Measurements from ENCODE around the gene CLRN3. TPM values are rescaled to one million over a fixed set of nuclear protein-coding genes. Genes with fewer than 3 reads are reported as not detected.
A peak's percentile ranks its signal among the peaks of the same experiment; 100 is the strongest.

The CLRN3 gene
- total and polyA plus RNA-seq, 2 experiments from 2014 or later: not detected

- Histone ChIP-seq H3K27me3 (ENCODE audit: insufficient read depth) (no peaks in the 10 kb centered on the region), H4K20me1 (replicated peaks; ENCODE audit: insufficient read depth) (no peaks in the 10 kb centered on the region), H3F3A (replicated peaks; ENCODE audit: low read depth) (no peaks in the 10 kb centered on the region), H3K4me2 (no peak overlapping the region), H3K27ac (ENCODE audit: low read depth) (no peak overlapping the region), H3K4me1 (ENCODE audit: insufficient read depth) (no peaks in the 10 kb centered on the region), H2AFZ (0 out of 2 replicates have a peak overlapping the region, but pooled peaks have one; percentile 50), H3K9me2 (ENCODE audit: insufficient read depth) (no peaks in the 10 kb centered on the region), H3K4me3 (no peak overlapping the region), H3K36me3 (ENCODE audit: insufficient read depth) (no peaks in the 10 kb centered on the region), H3K79me2 (replicated peaks; ENCODE audit: insufficient read depth) (no peaks in the 10 kb centered on the region)
- Mint-ChIP-seq H3K27me3 (ENCODE audit: insufficient read depth, low read depth, poor library complexity) (peaks cover 9% of the 10 kb centered on the region), H3K9me3 (no peaks in the 10 kb centered on the region), H3K36me3 (ENCODE audit: low read depth) (no peaks in the 10 kb centered on the region), H3K27ac (no peak overlapping the region), H3K4me1 (0 out of 3 replicates have a peak, but pooled peaks cover 4% of the 10 kb centered on the region), H3K4me3 (no peak overlapping the region)
- DNase-seq (ENCODE audit: low spot score): no peak
- ATAC-seq: no peak
- TF ChIP-seq ZNF114 (CRISPR knock-in tag; IDR thresholded peaks at IDR 0.05) (no peak), ETS1 (IDR thresholded peaks at IDR 0.05) (no peak), CTCF (conservative IDR thresholded peaks at IDR 0.05; ENCODE audit: low read depth in 2 of 2) (no peak), ZNF331 (CRISPR knock-in tag; IDR thresholded peaks at IDR 0.05; ENCODE audit: low read depth) (no peak), NANOG (IDR thresholded peaks at IDR 0.05; ENCODE audit: borderline replicate concordance) (no peak), EZH2phosphoT487 (IDR thresholded peaks at IDR 0.05; ENCODE audit: unreplicated experiment) (no peak), CREB1 (CRISPR knock-in tag; IDR thresholded peaks at IDR 0.05; ENCODE audit: low read depth) (no peak), ZNF462 (CRISPR knock-in tag; IDR thresholded peaks at IDR 0.05) (no peak), JUNB (IDR thresholded peaks at IDR 0.05; ENCODE audit: unreplicated experiment) (no peak), STAT1 (IDR thresholded peaks at IDR 0.05; ENCODE audit: unreplicated experiment) (no peak), POLR2AphosphoS5 (IDR thresholded peaks at IDR 0.05; ENCODE audit: low read depth) (no peak), REST (IDR thresholded peaks at IDR 0.05; ENCODE audit: unreplicated experiment) (no peak), EZH2 (IDR thresholded peaks at IDR 0.05; ENCODE audit: low read depth, unreplicated experiment) (no peak)
These were observed 5.0 kb downstream of the CLRN3 start for GRCh38 chr10:127887541-127888415.

All from GM23338 (cell line).